Thymus (tissue), 11 donors: ENCODE results near the gene CNNM3. TPM values are rescaled to one million over a fixed set of nuclear protein-coding genes. Genes with fewer than 3 reads are reported as not detected.
"Not testable (repeated sequence)": the region's sequence is repeated elsewhere in the genome, so short reads cannot be mapped to it uniquely, and the experiment has no call there.

ENCODE experiments used
- DNase-seq, 9 donors: peaks; one replicate each; pipeline ENCODE4 v3.0.0-alpha.2; 2013; ENCODE audit warnings: low spot score in 9 of 9, low read depth in 6 of 9, missing footprints in 1 of 9
- H3K27ac ChIP-seq, 2 donors: one replicate each; pipeline ENCODE4 v1.5.1; 2013; ENCODE audit warnings: control low read depth in 1 of 2, low read depth in 1 of 2, low read length in 1 of 2, mild to moderate bottlenecking in 1 of 2, moderate library complexity in 1 of 2
- H3K27me3 ChIP-seq, 2 donors: one replicate each; pipeline ENCODE4 v1.5.1; 2013; ENCODE audit warnings: low read length in 1 of 2; ENCODE audit not compliant: control insufficient read depth in 2 of 2, insufficient read depth in 1 of 2
- H3K36me3 ChIP-seq, 2 donors: one replicate each; pipeline ENCODE4 v1.5.1; 2013; ENCODE audit warnings: low read length in 1 of 2, mild to moderate bottlenecking in 1 of 2, moderate library complexity in 1 of 2; ENCODE audit not compliant: control insufficient read depth in 2 of 2, insufficient read depth in 2 of 2
- H3K4me1 ChIP-seq, 2 donors: one replicate each; pipeline ENCODE4 v1.5.1; 2013; ENCODE audit warnings: low read length in 2 of 2; ENCODE audit not compliant: control insufficient read depth in 2 of 2, insufficient read depth in 2 of 2
- H3K4me3 ChIP-seq, 2 donors: one replicate each; pipeline ENCODE4 v1.5.1; 2013; ENCODE audit warnings: low read length in 2 of 2, control low read depth in 1 of 2, mild to moderate bottlenecking in 1 of 2
- H3K9me3 ChIP-seq, 2 donors: one replicate each; pipeline ENCODE4 v1.5.1; 2013; ENCODE audit warnings: low read length in 1 of 2, mild to moderate bottlenecking in 1 of 2; ENCODE audit not compliant: control insufficient read depth in 2 of 2, insufficient read depth in 1 of 2
- WGBS: extraction: QIAGEN DNeasy Blood & Tissue Kit; methylation state at CpG from one replicate; pipeline ENCODE4 v1.1.7; 2013; 5-methylcytosine and 5-hydroxymethylcytosine counted together
- polyA plus RNA-seq: library from polyadenylated mRNA; stranded (reverse); fragments of 200-250 nt; gene quantifications from one replicate; pipeline ENCODE4 v1.2.3, GENCODE V29; 2013
- total RNA-seq: library from RNA; stranded (reverse); fragments of 120-200 nt; gene quantifications from one replicate; pipeline ENCODE4 v1.2.4, GENCODE V29; 2013
- donor health status: healthy.

Gene CNNM3
- total and polyA plus RNA-seq, 2 donors = 5.3 to 7.3 TPM

GRCh38 chr2:96857667-96858372, 41.8 kb downstream of the CNNM3 start, which contains the start of gene ANKRD39:
TSS of gene ANKRD39 (minus strand) at chr2:96858016. CDS start at chr2:96857987, 29 bp downstream.
- WGBS = under 1% methylated on average over 81 of the region's 81 CpGs
- peak within 1 kb of the TSS; percentile 71 to 92 for H3K4me3 ChIP-seq
- peaks cover 11 to 30% of the 10 kb centered on the region in 2 donors for H3K4me1 ChIP-seq

DNA sequence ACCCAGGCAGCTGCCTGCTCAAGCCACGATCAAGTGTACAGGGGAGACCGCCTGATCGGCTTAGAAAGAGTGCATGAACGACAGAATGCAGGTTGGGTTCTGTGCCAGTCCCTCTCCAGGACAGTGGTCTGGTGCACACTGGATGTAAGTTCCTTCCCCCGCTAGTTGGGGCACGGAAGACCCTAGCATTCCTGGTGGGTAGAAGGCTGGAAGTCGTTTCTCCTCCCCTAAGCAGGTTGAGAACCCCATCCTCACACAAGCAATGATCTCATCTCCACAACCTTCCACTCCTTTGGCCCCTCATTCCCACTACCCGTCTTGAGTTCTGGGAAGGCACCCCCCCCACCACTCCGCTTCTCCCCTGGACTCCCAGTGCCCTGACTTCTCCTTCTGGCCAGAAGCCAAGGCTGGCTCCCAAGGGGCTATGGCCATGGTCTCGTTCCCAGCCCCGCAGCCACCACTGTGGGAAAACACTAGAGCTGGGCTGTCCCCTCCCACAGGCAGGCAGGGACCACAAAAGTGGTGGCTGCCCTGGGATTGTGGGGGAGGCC, 43.1 kb downstream of the CNNM3 start:
- no peaks in the 10 kb centered on the region for H3K9me3 ChIP-seq
- no peak overlapping the region for H3K4me3 ChIP-seq
- peaks cover 3% of the 10 kb centered on the region in 2 donors for H3K36me3 ChIP-seq
- WGBS = 91% methylated on average over 11 of the region's 11 CpGs
- peaks cover 11 to 30% of the 10 kb centered on the region in 2 donors for H3K4me1 ChIP-seq
- H3K27ac ChIP-seq = no peak overlapping the region
- no peak for DNase-seq
- peaks cover 0 to 21% of the 10 kb centered on the region in 2 donors for H3K27me3 ChIP-seq

More at GRCh38 chr2:96857667-96858372, 41.8 kb downstream of the CNNM3 start, which contains the start of gene ANKRD39:
- peak; percentile 95 to 99 (median 99) for DNase-seq
- peaks cover 0 to 19% of the 10 kb centered on the region in 2 donors for H3K27me3 ChIP-seq
- no peaks in the 10 kb centered on the region for H3K9me3 ChIP-seq
- peaks cover 11 to 15% of the 10 kb centered on the region in 2 donors for H3K36me3 ChIP-seq
- H3K27ac ChIP-seq = peak within 1 kb of the TSS; percentile 84 to 92

GRCh38 chr2:96859681-96860064, 43.6 kb downstream of the CNNM3 start:
- Histone ChIP-seq H3K27me3 (peaks cover 0 to 26% of the 10 kb centered on the region in 2 donors), H3K27ac (no peak overlapping the region), H3K9me3 (no peaks in the 10 kb centered on the region), H3K4me1 (peaks cover 11 to 30% of the 10 kb centered on the region in 2 donors), H3K36me3 (peaks cover 0 to 3% of the 10 kb centered on the region in 2 donors), H3K4me3 (no peak overlapping the region)
- 66% methylated on average over 4 of the region's 4 CpGs for WGBS
- DNase-seq = no peak

DNA sequence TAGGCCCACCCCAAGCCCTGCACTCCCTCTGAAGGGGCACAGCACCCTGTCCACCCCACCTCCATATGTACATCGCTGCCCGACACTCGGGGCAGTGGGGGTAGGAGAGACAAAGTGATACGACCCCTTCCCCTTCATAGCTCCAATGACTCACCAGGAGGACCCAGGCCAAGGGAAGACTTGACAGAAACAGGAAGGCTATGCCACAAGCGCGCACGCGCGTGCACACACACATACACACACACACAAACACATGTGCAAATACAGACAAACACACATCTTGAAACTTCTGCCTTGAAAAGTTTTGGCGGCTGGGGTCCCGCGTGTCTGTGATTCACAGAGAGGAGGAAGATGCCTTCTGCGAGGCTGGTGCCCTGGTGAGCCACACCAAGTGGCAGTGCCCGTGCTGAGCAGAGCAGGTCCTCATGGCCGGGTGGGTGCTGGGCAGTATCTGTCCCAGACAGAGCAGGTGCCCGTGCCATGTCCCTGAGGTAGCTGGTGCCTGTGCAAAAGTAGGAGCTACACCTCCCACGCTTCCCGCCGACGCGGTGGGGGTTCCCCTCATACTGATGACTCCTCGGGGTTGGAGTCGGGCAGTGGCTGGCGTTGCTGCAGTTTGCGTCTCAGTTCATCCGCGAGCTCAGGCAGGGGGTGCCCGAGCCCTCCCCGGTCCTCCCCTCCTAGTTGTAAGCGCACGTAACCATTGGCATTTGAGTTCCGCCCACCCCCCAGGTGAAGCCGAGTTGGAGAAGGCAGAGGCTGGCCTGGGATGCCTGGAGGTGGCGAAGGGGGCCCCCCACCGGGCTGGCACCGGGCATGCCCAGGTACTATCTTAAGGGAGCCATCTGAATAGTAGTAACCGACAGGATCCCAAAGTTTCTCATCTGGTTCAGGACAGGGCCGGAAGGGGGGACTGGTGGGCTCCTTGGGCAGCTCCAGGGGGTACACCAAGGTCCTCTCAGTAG, 44.3 kb downstream of the CNNM3 start:
- no peak overlapping the region for H3K4me3 ChIP-seq
- no peaks in the 10 kb centered on the region for H3K9me3 ChIP-seq
- H3K36me3 ChIP-seq = peaks cover 0 to 3% of the 10 kb centered on the region in 2 donors
- peak in 1 of 9 donors; percentile 49 for DNase-seq
- peaks cover 2 to 32% of the 10 kb centered on the region in 2 donors for H3K27me3 ChIP-seq
- no peak overlapping the region for H3K27ac ChIP-seq
- H3K4me1 ChIP-seq = peaks cover 11 to 30% of the 10 kb centered on the region in 2 donors
- WGBS = 88% methylated on average over 38 of the region's 38 CpGs

DNA sequence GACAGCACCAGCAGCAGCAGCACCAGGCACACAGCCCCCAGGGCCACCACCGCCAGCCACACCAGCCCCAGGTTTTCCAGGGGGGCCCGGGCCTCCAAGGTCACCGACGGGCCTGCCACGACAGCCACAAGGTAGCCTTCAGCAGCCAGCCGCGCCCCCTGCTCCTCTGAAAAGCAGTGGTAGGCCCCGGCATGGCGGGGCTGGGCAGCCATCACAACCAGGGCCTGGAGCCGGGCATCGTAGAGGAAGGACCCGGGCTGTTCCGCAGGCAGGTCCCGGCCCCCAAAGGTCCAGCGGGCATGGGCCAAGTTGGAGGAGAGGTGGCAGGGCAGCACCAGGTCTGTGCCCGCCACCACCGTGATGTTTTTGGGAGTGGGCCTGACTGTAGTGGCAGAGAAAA, 45.0 kb downstream of the CNNM3 start:
- Histone ChIP-seq H3K4me3 (no peak overlapping the region), H3K36me3 (peaks cover 0 to 3% of the 10 kb centered on the region in 2 donors), H3K27me3 (peaks cover 5 to 40% of the 10 kb centered on the region in 2 donors), H3K27ac (no peak overlapping the region), H3K9me3 (no peaks in the 10 kb centered on the region), H3K4me1 (peaks cover 11 to 30% of the 10 kb centered on the region in 2 donors)
- whole genome bisulfite sequencing = 97% methylated on average over 17 of the region's 17 CpGs
- no peak for DNase-seq

DNA sequence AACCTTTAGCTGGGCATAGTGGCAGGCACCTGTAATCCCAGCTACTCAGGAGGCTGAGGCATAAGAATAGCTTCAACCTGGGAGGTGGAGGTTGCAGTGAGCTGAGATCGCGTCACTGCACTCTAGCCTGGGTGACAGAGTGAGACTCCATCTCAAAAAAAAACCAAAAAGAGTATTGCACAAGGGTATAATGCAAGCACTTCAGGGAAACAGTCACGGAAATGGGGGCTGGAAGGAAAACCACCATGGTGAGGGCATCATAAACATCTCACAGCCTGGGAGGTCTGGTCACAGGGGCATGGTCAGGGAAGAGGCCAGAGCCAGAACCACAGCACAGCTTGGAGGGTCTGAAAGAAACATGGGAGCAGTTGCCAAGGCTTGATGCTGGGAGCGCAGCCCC, 47.0 kb downstream of the CNNM3 start:
- not testable (repeated sequence) for DNase-seq, H3K36me3 ChIP-seq, H3K4me3 ChIP-seq, H3K9me3 ChIP-seq, H3K27ac ChIP-seq
- H3K4me1 ChIP-seq = peaks cover 0 to 35% of the 10 kb centered on the region in 2 donors
- H3K27me3 ChIP-seq = peaks cover 21 to 60% of the 10 kb centered on the region in 2 donors
- 97% methylated on average over 4 of the region's 4 CpGs for WGBS

DNA sequence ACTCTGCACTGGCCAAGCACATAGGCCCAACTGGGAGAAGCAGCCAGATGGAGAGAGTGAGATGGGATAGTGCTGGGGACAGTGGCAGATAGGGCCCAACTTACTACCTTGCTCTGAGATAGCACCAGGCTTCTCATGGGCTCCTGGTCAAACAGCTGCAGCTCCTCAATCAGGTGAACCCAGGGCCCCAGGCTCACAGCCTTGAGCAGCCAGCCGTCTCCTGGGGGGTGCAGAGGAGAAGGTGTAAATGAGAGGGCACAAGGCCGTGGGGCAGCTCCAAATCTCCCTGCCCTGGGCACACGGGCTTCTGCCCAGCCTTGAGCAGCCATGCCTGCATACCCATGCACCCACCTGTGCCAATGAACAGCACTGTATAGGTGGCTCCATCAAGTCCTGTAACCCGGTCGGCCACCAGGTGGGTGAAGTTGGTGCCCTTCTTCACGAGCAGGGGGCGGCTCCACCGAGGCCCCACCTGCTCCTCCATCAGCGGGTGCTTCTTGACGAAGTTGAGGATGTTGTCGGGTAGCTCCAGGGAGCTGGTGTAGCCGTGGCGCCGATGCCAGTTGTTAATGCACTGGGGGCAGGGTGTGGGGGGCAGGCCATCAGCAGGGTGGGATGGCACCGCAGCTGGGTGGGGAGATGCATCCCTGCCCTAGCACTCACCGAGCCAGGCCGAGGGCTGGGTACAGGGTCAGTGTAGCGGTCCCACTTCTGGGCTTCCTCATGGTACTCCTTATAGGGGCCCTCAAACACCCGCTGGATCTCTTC, 47.7 kb downstream of the CNNM3 start:
- Histone ChIP-seq H3K4me3 (no peak overlapping the region), H3K27me3 (peaks cover 28 to 64% of the 10 kb centered on the region in 2 donors), H3K36me3 (peaks cover 0 to 3% of the 10 kb centered on the region in 2 donors), H3K9me3 (peaks cover 0 to 9% of the 10 kb centered on the region in 2 donors), H3K27ac (no peak overlapping the region), H3K4me1 (peaks cover 7 to 39% of the 10 kb centered on the region in 2 donors)
- DNase-seq = no peak
- 97% methylated on average over 19 of the region's 19 CpGs for WGBS

DNA sequence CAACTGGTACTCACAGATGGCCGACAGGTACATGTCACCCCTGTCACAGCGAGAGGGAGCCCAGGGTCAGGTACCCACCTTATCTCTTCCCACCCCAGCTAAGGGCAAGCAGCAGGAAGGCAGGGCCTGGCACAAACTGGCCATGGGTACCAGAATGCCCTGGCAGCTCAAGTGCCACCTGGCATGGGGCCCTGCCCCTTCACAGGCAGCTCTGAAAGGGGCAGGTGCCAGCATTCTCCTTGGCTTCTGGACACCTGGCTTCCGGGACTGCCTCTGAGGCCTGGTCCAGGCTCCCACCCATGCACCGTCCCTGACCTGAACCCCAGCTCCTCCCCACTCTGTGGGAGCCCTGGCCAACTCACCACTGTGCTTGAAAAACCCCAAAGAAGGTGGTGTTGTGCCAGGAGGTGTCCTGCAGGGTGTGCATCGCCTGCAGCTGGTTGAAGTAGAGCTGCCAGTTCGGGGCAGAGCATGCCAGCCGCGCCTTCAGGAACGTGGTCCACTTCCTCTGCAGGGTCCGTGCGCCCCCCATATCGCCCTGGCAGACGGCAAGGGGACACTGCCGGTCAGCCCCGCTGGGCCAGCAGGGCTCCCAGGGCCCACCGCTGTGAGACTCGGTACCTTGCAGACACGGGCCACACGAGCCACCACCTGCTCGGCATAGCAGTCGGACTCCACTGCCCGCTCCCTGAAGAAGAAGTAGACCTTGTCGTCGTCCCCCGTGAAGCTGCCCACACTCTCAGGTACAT, 48.4 kb downstream of the CNNM3 start:
- no peak overlapping the region for H3K4me3 ChIP-seq
- H3K27me3 ChIP-seq = peaks cover 35 to 66% of the 10 kb centered on the region in 2 donors
- peaks cover 0 to 9% of the 10 kb centered on the region in 2 donors for H3K9me3 ChIP-seq
- no peak for DNase-seq
- H3K4me1 ChIP-seq = peaks cover 10 to 35% of the 10 kb centered on the region in 2 donors
- peaks cover 0 to 3% of the 10 kb centered on the region in 2 donors for H3K36me3 ChIP-seq
- 97% methylated on average over 25 of the region's 25 CpGs for WGBS
- no peak overlapping the region for H3K27ac ChIP-seq
